Breast epithelium (tissue), 4 donors: ENCODE results near the gene ST6GALNAC3. TPM values are rescaled to one million over a fixed set of nuclear protein-coding genes. Genes with fewer than 3 reads are reported as not detected.

Experiments
- DNase-seq, 2 donors: peaks; one replicate each; pipeline ENCODE4 v3.0.0-alpha.2; 2019; ENCODE audit warnings: low spot score in 2 of 2
- H3K27ac ChIP-seq, 2 donors: fragments of 200-600 bp; sonication (generic) in 1 of 2; one replicate each; pipeline ENCODE4 v1.5.1; 2016 to 2019; ENCODE audit warnings: mild to moderate bottlenecking in 1 of 2
- H3K27me3 ChIP-seq, 2 donors: fragments of 200-600 bp; sonication (generic) in 1 of 2; one replicate each; pipeline versions ENCODE4 v1.5.1 to v1.6.0; 2017 to 2019; ENCODE audit warnings: control low read depth in 1 of 2, mild to moderate bottlenecking in 1 of 2
- H3K36me3 ChIP-seq: fragments of 200-600 bp; one replicate; pipeline ENCODE4 v1.5.1; 2019
- H3K4me1 ChIP-seq, 2 donors: fragments of 200-600 bp; sonication (generic); one replicate each; pipeline ENCODE4 v1.5.1; 2016 to 2019; ENCODE audit warnings: control low read depth in 1 of 2
- H3K4me3 ChIP-seq, 3 donors: fragments of 200-600 bp; sonication (generic); 1 replicate in 2 of 3; 2 replicates in 1 of 3; pipeline ENCODE4 v1.5.1; 2016 to 2019; ENCODE audit warnings: mild to moderate bottlenecking in 3 of 3, moderate library complexity in 2 of 3
- H3K9me3 ChIP-seq, 2 donors: fragments of 200-600 bp; sonication (generic) in 1 of 2; one replicate each; pipeline ENCODE4 v1.5.1; 2016 to 2019; ENCODE audit warnings: control low read depth in 1 of 2
- CTCF ChIP-seq, 3 donors: fragments of 450-650 bp; IDR thresholded peaks; one replicate each; pipeline ENCODE4 v1.5.1; 2016 to 2017; ENCODE audit warnings: antibody characterized with exemption in 3 of 3, mild to moderate bottlenecking in 3 of 3, moderate library complexity in 3 of 3
- POLR2A ChIP-seq: fragments of 450-650 bp; IDR thresholded peaks from one replicate; pipeline ENCODE4 v1.6.1; 2016; ENCODE audit warnings: antibody characterized with exemption, mild to moderate bottlenecking, moderate library complexity
- POLR2AphosphoS5 ChIP-seq, 3 donors: sonication (generic); formaldehyde crosslinking; IDR thresholded peaks; one replicate each; pipeline ENCODE4 v1.6.1; 2017; ENCODE audit warnings: antibody characterized with exemption in 3 of 3
- intact Hi-C: fragments of 100-400 bp; cut with DNase I; formaldehyde crosslinking; loops from one replicate; pipeline ENCODE4 v1.15.1; 2023; ENCODE audit warnings: low total_unique reads
- total RNA-seq, 3 donors: library from RNA; depleted of rRNA; stranded (reverse); fragments of >200 nt; gene quantifications; one replicate each; pipeline ENCODE4 v1.1.0, GENCODE V29; 2016

ST6GALNAC3 gene
- total RNA-seq, 3 donors from 2014 or later, result 4.1 to 14.4 (median 8.5) TPM

GRCh38 chr1:76669131-76669530 is 594.6 kb downstream of the ST6GALNAC3 start:
- no peaks in the 10 kb centered on the region for H3K27me3 ChIP-seq
- H3K9me3 ChIP-seq, result no peaks in the 10 kb centered on the region
- H3K36me3 ChIP-seq, result no peaks in the 10 kb centered on the region
- DNase-seq, result no peak
- no peak overlapping the region for H3K4me3 ChIP-seq
- TF ChIP-seq CTCF (IDR thresholded peaks at IDR 0.05) (no peak), POLR2A (no peak), POLR2AphosphoS5 (IDR thresholded peaks at IDR 0.05) (no peak)
- intact Hi-C loops, result no loop called here
- no peak overlapping the region for H3K27ac ChIP-seq
- H3K4me1 ChIP-seq, result no peaks in the 10 kb centered on the region

DNA sequence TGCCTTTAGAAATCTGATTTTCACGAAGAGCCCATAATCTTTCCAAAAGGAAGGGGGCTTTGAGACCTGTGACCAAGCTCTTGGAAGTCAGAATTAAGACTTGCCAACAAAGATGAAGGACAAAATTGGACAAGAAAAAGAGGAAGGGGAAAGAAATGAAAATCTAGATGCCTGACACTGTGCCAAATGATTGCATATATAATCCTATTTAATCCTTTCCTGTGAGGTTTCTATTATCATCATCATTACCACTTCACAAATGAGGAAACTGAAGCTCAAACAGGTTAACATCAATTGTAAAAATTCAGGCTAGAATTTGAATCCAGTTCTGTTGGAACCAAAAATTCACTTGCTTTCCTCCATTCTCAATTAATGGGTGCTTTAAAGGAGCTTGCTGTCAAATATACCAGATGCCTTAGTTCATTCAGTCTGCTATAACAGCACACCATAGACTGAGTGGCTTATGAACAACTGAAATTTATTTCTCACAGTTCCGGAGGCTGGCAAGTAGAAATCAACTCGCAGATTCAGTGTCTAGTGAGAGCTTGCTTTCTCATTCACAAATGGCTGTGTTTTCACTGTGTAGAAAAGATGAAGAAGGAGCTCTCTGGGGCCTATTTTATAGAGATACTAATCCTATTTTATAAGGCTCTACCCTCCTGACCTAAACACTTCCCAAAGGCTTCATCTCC is 595.2 kb downstream of the ST6GALNAC3 start:
- H3K9me3 ChIP-seq, result no peaks in the 10 kb centered on the region

DNA sequence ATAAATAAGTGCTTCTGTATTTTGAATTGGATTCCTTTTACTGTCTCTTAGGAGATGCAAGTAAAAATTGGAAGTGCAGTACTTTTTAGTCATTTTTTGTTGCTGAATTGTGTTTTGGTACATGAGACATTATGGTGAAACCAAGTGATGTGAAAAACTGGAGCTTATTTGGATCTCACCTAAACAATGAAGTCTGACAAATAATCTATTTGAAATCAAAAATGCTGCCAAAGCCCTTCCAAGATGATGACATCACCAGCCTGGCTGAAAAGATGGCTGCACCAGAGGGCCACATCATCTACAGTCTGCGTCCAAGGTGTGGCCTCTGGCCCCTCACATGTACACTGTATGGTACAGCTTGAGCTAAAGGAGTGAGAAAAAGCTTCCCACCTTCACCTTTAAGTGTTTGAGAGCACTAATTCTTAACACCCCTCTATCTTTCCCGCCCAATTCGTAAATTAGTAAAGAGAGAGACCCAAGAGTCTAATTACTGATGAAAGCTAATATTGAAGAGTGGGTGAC is 600.2 kb downstream of the ST6GALNAC3 start:
- no peak overlapping the region for H3K27ac ChIP-seq
- no peak overlapping the region for H3K4me3 ChIP-seq
- H3K9me3 ChIP-seq, result no peaks in the 10 kb centered on the region
- no peaks in the 10 kb centered on the region for H3K4me1 ChIP-seq
- no peak for DNase-seq
- TF ChIP-seq POLR2A, result no peak
- no peak for TF ChIP-seq POLR2AphosphoS5 (IDR thresholded peaks at IDR 0.05)
- TF ChIP-seq CTCF (IDR thresholded peaks at IDR 0.05), result no peak
- intact Hi-C loops, result no loop called here
- H3K36me3 ChIP-seq, result no peaks in the 10 kb centered on the region
- no peaks in the 10 kb centered on the region for H3K27me3 ChIP-seq

More for the DNA sequence above, 595.2 kb downstream of the ST6GALNAC3 start:
- intact Hi-C loops, result no loop called here
- Histone ChIP-seq H3K27ac (no peak overlapping the region), H3K27me3 (no peaks in the 10 kb centered on the region), H3K36me3 (no peaks in the 10 kb centered on the region), H3K4me3 (no peak overlapping the region), H3K4me1 (no peaks in the 10 kb centered on the region)
- no peak for DNase-seq
- no peak for TF ChIP-seq CTCF (IDR thresholded peaks at IDR 0.05)
- TF ChIP-seq POLR2AphosphoS5 (IDR thresholded peaks at IDR 0.05), result no peak
- TF ChIP-seq POLR2A, result no peak

DNA sequence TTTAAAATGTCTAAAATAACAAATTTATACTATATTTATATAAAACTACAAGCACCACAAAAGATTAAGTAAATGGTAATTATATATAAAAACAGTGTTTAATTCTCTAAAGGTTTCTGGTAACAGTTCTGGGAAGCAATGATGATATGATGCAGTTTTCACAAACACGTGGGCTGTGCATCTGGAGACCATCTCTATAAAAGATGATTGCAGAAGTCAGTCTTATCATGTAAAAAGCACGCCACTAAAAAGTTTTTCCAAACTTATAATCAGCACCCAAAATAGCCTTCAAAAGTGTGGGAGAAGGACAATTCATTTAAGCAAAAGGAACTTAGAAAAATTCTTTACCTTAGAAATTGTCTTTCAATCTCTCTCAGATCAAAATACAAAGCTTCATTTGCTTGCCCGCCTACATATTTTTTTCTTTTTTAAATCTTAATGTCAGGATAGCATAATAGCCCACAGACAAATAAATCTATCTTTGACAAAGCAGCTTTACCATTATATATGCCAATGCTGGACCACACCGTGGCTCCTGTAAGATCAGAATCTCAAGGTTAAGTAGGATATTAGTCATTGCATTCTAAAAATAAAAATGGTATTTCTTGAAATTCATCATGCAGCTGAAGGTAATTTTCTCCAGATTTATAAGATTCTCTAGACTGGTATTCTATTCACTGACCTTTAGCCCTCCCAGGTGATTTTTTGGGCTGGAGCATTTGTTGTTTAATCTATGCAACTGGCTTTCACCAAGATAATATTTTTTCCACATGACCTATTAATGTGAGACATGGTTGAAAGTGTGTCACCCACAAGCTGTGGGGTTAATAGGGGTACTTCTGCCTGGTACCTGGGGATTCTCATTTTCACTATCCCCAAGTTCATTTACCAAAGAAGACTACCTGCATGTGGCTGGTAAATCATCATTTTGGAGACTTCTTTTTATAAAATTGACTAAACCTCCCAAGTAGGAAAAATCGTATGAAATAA is 603.2 kb downstream of the ST6GALNAC3 start:
- DNase-seq, result no peak
- Histone ChIP-seq H3K4me1 (no peaks in the 10 kb centered on the region), H3K9me3 (no peaks in the 10 kb centered on the region), H3K27ac (no peak overlapping the region), H3K36me3 (no peaks in the 10 kb centered on the region), H3K4me3 (no peak overlapping the region), H3K27me3 (no peaks in the 10 kb centered on the region)
- intact Hi-C loops, result no loop called here
- no peak for TF ChIP-seq POLR2AphosphoS5 (IDR thresholded peaks at IDR 0.05)
- TF ChIP-seq POLR2A, result no peak
- TF ChIP-seq CTCF (IDR thresholded peaks at IDR 0.05), result no peak
